HG02852 (cell line): ENCODE measurements around the gene LDLRAD4.
A peak's percentile ranks its signal among the peaks of the same experiment; 100 is the strongest.

Experiments
- ATAC-seq: cut with Tn5 transposase; IDR thresholded peaks from one replicate; pipeline ENCODE4 v1.9.1; 2021; ENCODE audit warnings: mild to moderate bottlenecking, moderate library complexity; ENCODE audit not compliant: unreplicated experiment

Gene LDLRAD4

DNA sequence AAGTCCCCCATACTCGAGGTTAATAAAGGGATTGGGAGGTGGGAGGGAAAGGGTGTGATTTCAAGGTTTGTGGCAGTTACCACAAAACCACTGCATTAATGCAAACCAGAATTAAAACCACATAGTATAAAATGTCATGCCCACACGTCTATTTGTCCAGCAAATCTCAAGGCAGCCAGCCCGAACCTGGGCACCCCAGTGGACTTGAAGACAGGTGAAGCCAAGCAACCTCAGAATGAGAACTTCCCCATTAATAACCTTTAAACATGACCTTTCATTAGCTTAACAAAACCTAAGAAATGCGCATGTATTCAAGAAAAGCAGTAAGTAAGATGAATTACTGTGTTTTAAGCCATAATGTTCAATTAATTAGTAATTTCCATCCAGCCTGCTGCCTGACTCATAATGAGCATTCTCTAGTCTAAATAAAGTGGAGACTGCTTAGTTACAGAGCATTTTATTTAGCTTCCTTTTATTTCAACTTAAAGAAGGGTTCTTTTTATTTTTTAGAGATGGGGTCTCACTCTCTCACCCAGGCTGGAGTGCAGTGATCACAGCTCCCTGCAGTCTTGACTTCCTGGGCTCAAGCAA, 278.2 kb downstream of the LDLRAD4 start:
- no peak for ATAC-seq

DNA sequence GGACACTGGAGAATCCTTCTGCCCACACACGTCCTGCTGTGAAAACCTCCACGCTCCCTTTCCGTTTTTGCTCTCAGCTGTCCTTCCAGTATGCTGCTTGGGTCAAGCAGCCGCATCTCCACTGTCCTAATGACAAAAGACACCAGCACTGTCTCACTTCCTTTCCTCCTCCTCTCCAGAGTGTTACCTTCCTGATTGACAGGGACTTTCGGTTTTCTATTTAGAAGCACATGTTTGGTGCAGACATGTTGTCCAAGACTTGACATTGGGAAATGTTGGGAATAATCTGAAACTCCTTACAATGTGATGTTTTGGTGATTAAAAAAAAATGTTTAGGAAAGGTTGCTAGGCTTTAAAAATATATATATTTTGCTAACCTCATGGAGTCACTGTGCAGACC, 281.2 kb downstream of the LDLRAD4 start:
- ATAC-seq = no peak

GRCh38 chr18:13500227-13500865, 281.8 kb downstream of the LDLRAD4 start:
- ATAC-seq = no peak

DNA sequence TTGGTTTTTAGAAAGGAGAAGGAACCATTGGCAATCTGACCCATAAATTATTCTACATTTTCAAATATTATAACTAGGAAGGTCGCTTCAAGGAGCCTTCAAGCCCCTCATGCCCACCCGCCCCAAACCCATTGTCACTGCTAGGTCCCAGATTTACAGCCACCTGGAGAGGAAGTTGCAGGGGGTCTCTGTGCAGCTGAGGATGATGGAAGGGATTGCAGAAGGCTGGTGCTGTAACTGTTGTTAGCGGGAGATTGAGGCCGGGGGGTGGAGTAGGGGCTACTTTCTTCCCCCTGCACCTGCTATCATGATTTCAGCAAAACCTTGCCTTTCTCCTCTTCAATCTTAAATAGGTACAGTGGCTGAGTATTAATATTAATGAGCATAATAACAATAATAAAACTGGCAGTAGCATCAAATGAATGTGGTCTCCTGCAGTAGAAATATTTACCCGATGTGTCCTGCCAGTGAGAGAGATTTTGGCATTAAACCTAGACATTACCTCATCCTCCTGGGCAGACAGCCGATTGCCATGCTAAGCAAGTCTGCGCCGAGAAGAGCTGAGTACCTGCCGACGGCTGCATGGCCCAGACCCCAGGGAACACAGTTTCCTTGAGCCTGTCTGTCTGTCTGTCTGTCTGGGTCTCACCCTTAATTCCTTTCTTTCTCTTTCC, 282.4 kb downstream of the LDLRAD4 start:
- no peak for ATAC-seq

DNA sequence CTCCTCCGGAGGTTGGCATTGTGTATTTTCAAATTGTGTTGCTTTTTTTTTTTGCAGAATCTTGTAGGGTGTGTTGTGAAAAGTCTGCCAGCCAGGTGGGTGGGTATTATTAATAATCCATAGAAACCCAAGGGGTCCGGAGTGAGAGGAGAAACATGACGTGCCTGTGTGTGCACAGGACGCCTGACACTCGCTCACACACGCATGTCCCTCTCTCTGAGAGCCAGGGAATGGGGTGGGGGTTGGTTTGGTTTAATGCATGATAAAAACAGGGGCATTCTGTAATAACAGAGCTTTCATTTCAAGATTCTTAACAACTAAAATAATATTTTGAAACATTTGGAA, 283.0 kb downstream of the LDLRAD4 start:
- no peak for ATAC-seq

DNA sequence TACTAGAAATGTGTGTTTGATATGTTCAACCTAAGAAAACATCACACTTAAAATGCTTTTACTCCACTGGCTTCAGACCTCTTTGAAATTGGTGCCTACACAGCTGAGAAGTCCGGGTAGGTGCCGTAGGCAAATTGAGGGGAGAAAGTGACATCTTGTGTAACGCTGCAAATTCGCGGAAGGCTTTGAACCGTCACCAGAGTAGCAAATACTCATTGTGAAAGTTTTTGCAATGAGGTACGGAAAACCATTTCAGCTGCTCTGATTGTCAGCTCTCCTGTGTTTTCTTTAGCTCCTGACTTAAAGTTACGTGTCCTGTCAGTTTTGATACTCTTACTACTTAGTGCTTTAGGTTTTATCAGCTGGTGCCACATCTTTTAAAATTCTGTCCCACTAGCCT, 283.3 kb downstream of the LDLRAD4 start:
- ATAC-seq = peak; percentile 98

GRCh38 chr18:13502585-13502984, 284.0 kb downstream of the LDLRAD4 start:
- ATAC-seq = no peak

- ATAC-seq = no peak
Observed at GRCh38 chr18:13503836-13504235, 285.3 kb downstream of the LDLRAD4 start.

- ATAC-seq = no peak
Observed at GRCh38 chr18:13505780-13506345, 287.3 kb downstream of the LDLRAD4 start.

GRCh38 chr18:13510594-13510993, 292.0 kb downstream of the LDLRAD4 start:
- no peak for ATAC-seq

DNA sequence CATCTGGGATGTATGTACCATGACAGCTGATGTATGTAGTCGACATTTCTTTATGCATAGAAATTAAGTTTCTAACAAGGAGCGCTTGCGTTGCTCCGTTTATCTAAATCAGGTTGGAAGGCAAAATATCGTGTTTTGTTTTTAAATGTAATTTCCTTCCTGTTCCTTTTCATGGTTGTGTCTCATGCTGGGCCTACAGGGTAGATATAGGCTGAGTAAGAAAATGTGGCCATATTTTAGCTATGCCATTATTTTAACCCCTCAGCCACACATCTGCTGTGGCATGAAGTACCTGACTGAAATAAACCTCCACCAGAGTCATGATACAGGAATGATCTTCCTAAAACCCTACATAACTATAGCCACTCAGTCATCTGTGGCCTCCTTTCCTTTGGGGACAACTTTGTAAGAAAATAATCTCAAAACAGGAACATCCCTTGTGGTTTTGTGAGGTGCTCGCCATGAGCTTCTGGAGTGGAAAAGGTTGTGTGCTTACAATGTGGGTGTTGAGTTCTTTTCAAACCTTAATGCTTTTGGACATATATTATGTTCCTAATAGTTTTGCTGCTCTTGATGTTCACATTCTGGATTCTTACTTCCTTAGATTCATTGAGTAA, 293.5 kb downstream of the LDLRAD4 start:
- ATAC-seq = no peak

- no peak for ATAC-seq
Observed at GRCh38 chr18:13513021-13513420, 294.5 kb downstream of the LDLRAD4 start.

DNA sequence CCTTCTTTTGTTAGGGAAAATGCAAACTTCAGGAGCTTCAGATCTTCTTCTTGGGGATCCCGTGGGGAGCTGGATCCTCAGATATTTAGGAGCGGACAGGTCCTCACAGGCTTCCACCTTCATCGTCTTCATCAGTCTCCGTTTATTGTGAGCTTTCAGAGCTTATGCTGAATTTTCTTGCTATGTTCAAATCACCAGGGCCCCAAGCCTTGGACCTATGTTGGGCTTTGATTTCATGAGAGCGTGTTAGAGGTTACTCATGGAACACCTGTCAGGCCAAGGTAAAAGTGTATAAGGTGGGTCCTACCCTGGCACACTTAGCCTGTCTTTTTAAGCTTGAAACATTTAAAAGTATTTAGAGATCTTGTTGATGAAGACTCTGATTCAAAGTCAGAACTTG, 294.9 kb downstream of the LDLRAD4 start:
- ATAC-seq = no peak

DNA sequence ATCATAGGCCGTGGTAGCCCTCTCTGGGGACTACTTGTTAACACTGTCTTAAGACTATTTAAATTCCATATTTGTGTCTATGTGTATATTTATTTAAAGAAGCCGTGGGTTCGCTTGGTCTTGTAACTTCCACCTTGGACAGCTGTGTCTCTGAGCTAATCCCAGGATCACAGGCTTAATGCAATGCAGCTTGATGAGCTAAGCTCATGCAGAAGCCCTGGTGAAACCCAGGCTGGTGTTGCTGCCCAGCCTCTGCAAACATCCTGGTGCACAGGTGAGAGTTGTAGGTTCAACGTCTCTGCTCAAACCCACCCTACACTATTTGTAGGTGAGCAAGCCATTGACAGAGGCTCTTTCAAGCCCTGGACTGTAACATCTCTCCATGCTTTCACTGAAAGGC, 296.0 kb downstream of the LDLRAD4 start:
- no peak for ATAC-seq

DNA sequence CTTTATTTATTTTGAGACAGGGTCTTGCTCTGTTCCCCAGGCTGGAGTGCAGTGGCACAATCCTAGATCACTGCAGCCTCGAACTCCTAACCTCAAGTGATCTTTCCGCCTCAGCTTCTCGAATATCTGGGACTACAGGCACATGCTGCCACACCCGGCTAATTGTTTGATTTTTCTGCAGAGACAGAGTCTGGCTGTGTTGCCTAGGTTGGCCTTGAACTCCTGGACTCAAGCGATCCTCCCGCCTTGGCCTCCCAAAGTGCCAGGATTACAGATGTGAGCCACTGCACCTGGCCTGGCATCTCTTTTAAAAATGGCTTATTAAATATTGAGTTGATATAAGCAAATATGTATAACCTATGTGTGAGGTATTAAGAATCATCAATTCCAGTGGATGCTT, 298.3 kb downstream of the LDLRAD4 start:
- ATAC-seq = no peak

DNA sequence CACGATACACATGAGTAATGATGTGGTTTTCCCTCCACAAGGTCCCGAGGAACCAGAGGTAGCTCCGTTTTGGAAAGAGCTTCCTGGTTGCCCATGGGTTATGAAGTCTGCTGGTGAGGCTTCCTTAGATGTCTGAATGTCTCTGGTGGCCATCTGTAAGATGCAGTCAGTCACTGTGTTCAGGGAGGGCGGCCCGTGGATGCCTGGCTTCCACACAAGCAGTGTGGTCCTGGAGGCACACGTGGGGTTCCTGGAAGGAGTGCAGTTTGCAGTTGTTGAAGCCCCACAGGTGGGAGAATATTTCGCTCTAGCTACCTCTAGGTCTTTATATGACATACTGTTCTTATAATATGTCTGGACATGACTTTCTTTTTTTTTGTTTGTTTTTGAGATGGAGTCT, 298.8 kb downstream of the LDLRAD4 start:
- no peak for ATAC-seq

GRCh38 chr18:13518382-13518781, 299.8 kb downstream of the LDLRAD4 start:
- no peak for ATAC-seq

- ATAC-seq = no peak
Observed at GRCh38 chr18:13520306-13520705, 301.7 kb downstream of the LDLRAD4 start.

DNA sequence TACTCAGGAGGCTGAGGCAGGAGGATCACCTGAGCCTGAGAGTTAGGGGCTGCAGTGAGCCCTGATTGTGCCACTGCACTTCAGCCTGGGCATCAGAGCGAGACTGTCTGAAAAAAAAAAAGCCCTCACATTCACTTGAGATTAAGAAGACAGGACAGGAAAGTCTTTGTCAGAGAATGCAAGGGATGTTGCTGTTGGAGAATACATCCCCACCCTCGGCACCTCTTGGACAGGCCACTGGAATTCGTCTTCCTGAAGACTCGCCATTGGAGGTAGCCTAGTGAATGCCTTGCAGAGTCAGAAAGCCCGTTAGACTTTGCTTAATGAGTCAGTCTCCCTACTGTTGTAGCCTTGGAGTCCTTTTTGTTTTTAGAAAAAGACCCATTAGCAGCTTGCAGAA, 302.2 kb downstream of the LDLRAD4 start:
- ATAC-seq = no peak

- ATAC-seq = no peak
Observed at GRCh38 chr18:13521418-13521817, 302.9 kb downstream of the LDLRAD4 start.

DNA sequence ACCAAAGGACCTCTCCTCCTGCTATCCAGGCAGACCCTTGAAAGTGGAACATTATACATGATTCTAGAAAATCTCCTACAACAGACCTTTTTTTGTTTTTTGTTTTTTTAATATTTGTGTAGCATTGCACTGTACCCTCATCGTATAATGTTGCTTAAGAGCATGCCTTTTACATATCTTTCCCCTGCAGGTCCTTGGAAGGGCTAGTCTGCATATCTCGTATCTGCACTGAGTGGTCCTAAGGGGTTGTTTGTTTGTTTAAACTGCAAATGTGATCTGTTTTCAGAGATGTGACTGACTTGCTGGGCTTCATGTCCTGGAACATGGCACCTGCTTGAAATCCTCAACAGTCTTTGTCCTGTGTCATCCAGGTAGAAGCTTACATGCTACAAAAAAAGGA, 303.7 kb downstream of the LDLRAD4 start:
- ATAC-seq = no peak
